Measurements from ENCODE around the gene ATP2A1.
A peak's percentile ranks its signal among the peaks of the same experiment; 100 is the strongest.

ATP2A1 gene

GRCh38 chr16:28878083-28878926 lies at the start of gene ATP2A1:
Gene ATP2A1, plus strand, starts transcription at chr16:28878488. Its CDS starts 184 bp downstream, at chr16:28878672.
- no peak for DNase-seq

- DNase-seq = no peak
These were observed 48.5 kb upstream of the ATP2A1 start for GRCh38 chr16:28829747-28830146.

GRCh38 chr16:28830531-28830930 lies 47.8 kb upstream of the ATP2A1 start:
- no peak for DNase-seq

GRCh38 chr16:28834349-28834748 lies 43.9 kb upstream of the ATP2A1 start:
- DNase-seq = no peak

GRCh38 chr16:28834873-28835863 lies 43.1 kb upstream of the ATP2A1 start:
- DNase-seq = no peak

GRCh38 chr16:28835864-28836760 lies 42.2 kb upstream of the ATP2A1 start:
- DNase-seq = no peak

GRCh38 chr16:28836761-28837064 lies 41.6 kb upstream of the ATP2A1 start:
- no peak for DNase-seq

GRCh38 chr16:28837672-28838557 lies 40.4 kb upstream of the ATP2A1 start:
- DNase-seq = no peak

- no peak for DNase-seq
These were observed 39.8 kb upstream of the ATP2A1 start for GRCh38 chr16:28838558-28838918.

- DNase-seq = no peak
These were observed 39.2 kb upstream of the ATP2A1 start for GRCh38 chr16:28839004-28839639.

- DNase-seq = no peak
These were observed 38.4 kb upstream of the ATP2A1 start for GRCh38 chr16:28839899-28840298.

- DNase-seq = no peak
These were observed 35.6 kb upstream of the ATP2A1 start for GRCh38 chr16:28842696-28843095.

GRCh38 chr16:28843766-28844165 lies 34.5 kb upstream of the ATP2A1 start:
- no peak for DNase-seq

GRCh38 chr16:28844226-28844885 lies 33.9 kb upstream of the ATP2A1 start:
- no peak for DNase-seq

GRCh38 chr16:28845293-28845692 lies 33.0 kb upstream of the ATP2A1 start:
- no peak for DNase-seq

GRCh38 chr16:28845761-28846079 lies 32.6 kb upstream of the ATP2A1 start:
- DNase-seq = no peak

- DNase-seq = peak; percentile 97
These were observed 32.0 kb upstream of the ATP2A1 start, which contains the start of gene TUFM for GRCh38 chr16:28846080-28846932. Gene TUFM, minus strand, starts transcription at chr16:28846348. Its CDS starts 79 bp downstream, at chr16:28846269.

GRCh38 chr16:28846933-28847273 lies 31.4 kb upstream of the ATP2A1 start:
- no peak for DNase-seq

- DNase-seq = no peak
These were observed 19.9 kb upstream of the ATP2A1 start for GRCh38 chr16:28858421-28858820.

GRCh38 chr16:28859326-28859725 lies 19.0 kb upstream of the ATP2A1 start:
- no peak for DNase-seq
